Mesenchymal stem cell (in vitro differentiated cells and primary cell): ENCODE results near the gene STARD3.

Source experiments
- DNase-seq: peaks from one replicate; pipeline ENCODE4 v3.0.0-alpha.2; 2013
- H2AFZ ChIP-seq: one replicate; pipeline ENCODE4 v1.6.1; 2013; ENCODE audit warnings: low read depth, mild to moderate bottlenecking, control low read depth, inconsistent platforms, low read length, moderate library complexity
- H2AK5ac ChIP-seq: 2 replicates; pipeline ENCODE4 v1.6.1; 2013; ENCODE audit warnings: low read length, moderate library complexity, mild to moderate bottlenecking, inconsistent platforms; ENCODE audit not compliant: severe bottlenecking
- H2BK120ac ChIP-seq: one replicate; pipeline ENCODE4 v1.6.1; 2013; ENCODE audit warnings: low read depth, mild to moderate bottlenecking, inconsistent platforms, low read length, moderate library complexity
- H2BK12ac ChIP-seq, 2 experiments: one replicate each; pipeline ENCODE4 v1.6.1; 2013; ENCODE audit warnings: inconsistent platforms in 2 of 2, low read length in 2 of 2, mild to moderate bottlenecking in 2 of 2, moderate library complexity in 2 of 2, control low read depth in 1 of 2
- H2BK15ac ChIP-seq: one replicate; pipeline ENCODE4 v1.6.1; 2013; ENCODE audit warnings: mild to moderate bottlenecking, low read depth, inconsistent platforms; ENCODE audit not compliant: poor library complexity, severe bottlenecking
- H2BK5ac ChIP-seq: 2 replicates; pipeline ENCODE4 v1.6.1; 2013; ENCODE audit warnings: low read depth, mild to moderate bottlenecking, low read length, control low read depth, inconsistent platforms; ENCODE audit not compliant: poor library complexity, severe bottlenecking
- H3K14ac ChIP-seq, 2 experiments: one replicate each; pipeline ENCODE4 v1.6.1; 2013; ENCODE audit warnings: inconsistent platforms in 2 of 2, low read length in 2 of 2, control low read depth in 1 of 2, mild to moderate bottlenecking in 1 of 2, moderate library complexity in 1 of 2
- H3K18ac ChIP-seq, 2 experiments: one replicate each; pipeline ENCODE4 v1.6.1; 2013; ENCODE audit warnings: inconsistent platforms in 2 of 2, low read length in 2 of 2, control low read depth in 1 of 2, low read depth in 1 of 2, mild to moderate bottlenecking in 1 of 2
- H3K23ac ChIP-seq, 2 experiments: one replicate each; pipeline ENCODE4 v1.6.1; 2013; ENCODE audit warnings: inconsistent platforms in 2 of 2, low read length in 2 of 2, mild to moderate bottlenecking in 2 of 2, moderate library complexity in 2 of 2, control low read depth in 1 of 2
- H3K27ac ChIP-seq: 2 replicates; pipeline ENCODE4 v1.5.1; 2013; ENCODE audit warnings: mild to moderate bottlenecking, moderate library complexity, low read length, control low read depth, inconsistent platforms; ENCODE audit not compliant: poor library complexity, severe bottlenecking
- H3K27me3 ChIP-seq, 2 experiments: 2 replicates each; pipeline versions ENCODE4 v1.6.1 to v1.7.0; 2013; ENCODE audit warnings: low read length in 2 of 2, mild to moderate bottlenecking in 2 of 2, moderate library complexity in 2 of 2, control low read depth in 1 of 2, inconsistent platforms in 1 of 2; ENCODE audit not compliant: control insufficient read depth in 1 of 2, insufficient read depth in 1 of 2
- H3K36me3 ChIP-seq, 2 experiments: 2 replicates each; pipeline versions ENCODE4 v1.6.1 to v1.7.0; 2013; ENCODE audit warnings: low read length in 2 of 2, control low read depth in 1 of 2, inconsistent platforms in 1 of 2, low read depth in 1 of 2, mild to moderate bottlenecking in 1 of 2; ENCODE audit not compliant: insufficient read depth in 2 of 2, control insufficient read depth in 1 of 2
- H3K4ac ChIP-seq, 2 experiments: one replicate each; pipeline ENCODE4 v1.6.1; 2013; ENCODE audit warnings: inconsistent platforms in 2 of 2, low read length in 2 of 2, mild to moderate bottlenecking in 2 of 2, moderate library complexity in 2 of 2, control low read depth in 1 of 2, low read depth in 1 of 2
- H3K4me1 ChIP-seq: 2 replicates; pipeline ENCODE4 v1.6.1; 2013; ENCODE audit warnings: low read depth, low read length, control low read depth; ENCODE audit not compliant: control insufficient read depth, insufficient read depth
- H3K4me2 ChIP-seq: 2 replicates; pipeline ENCODE4 v1.6.1; 2013; ENCODE audit warnings: low read length, mild to moderate bottlenecking, inconsistent platforms; ENCODE audit not compliant: poor library complexity, severe bottlenecking
- H3K4me3 ChIP-seq, 2 experiments: 2 replicates each; pipeline versions ENCODE4 v1.5.1 to v1.7.0; 2013; ENCODE audit warnings: low read length in 2 of 2, mild to moderate bottlenecking in 2 of 2, control low read depth in 1 of 2, low read depth in 1 of 2; ENCODE audit not compliant: insufficient read depth in 1 of 2
- H3K79me1 ChIP-seq: replicated peaks from 2 replicates; pipeline ENCODE4 v1.6.1; 2013; ENCODE audit warnings: mild to moderate bottlenecking, control low read depth, low read length, inconsistent platforms; ENCODE audit not compliant: poor library complexity, severe bottlenecking
- H3K9ac ChIP-seq: 2 replicates; pipeline ENCODE4 v1.7.0; 2013; ENCODE audit warnings: mild to moderate bottlenecking, low read length, moderate library complexity
- H3K9me3 ChIP-seq: 2 replicates; pipeline ENCODE4 v1.7.0; 2013; ENCODE audit warnings: mild to moderate bottlenecking, low read length; ENCODE audit not compliant: control insufficient read depth
- H4K8ac ChIP-seq: one replicate; pipeline ENCODE4 v1.6.1; 2013; ENCODE audit warnings: inconsistent platforms, mild to moderate bottlenecking, low read length, moderate library complexity
- H4K91ac ChIP-seq: one replicate; pipeline ENCODE4 v1.6.1; 2013; ENCODE audit warnings: mild to moderate bottlenecking, low read length, inconsistent platforms
- WGBS: methylation state at CpG from one replicate; pipeline ENCODE4 v1.1.7; 2013; ENCODE audit warnings: mixed read lengths; 5-methylcytosine and 5-hydroxymethylcytosine counted together

STARD3 gene

GRCh38 chr17:39663688-39664580 lies 27.0 kb downstream of the STARD3 start:
- peaks cover 0 to 39% of the 10 kb centered on the region in 2 experiments for H3K27me3 ChIP-seq
- no peak overlapping the region for H2BK15ac ChIP-seq
- H2AFZ ChIP-seq = no peak overlapping the region
- peak; percentile 58 for DNase-seq
- peaks cover 3% of the 10 kb centered on the region for H3K79me1 ChIP-seq
- no peak overlapping the region for H3K9ac ChIP-seq
- no peaks in the 10 kb centered on the region for H3K9me3 ChIP-seq
- peak overlapping the region; percentile 18 for H4K91ac ChIP-seq
- WGBS = 14% methylated on average over 15 of the region's 17 CpGs
- peaks cover 88% of the 10 kb centered on the region for H3K4me1 ChIP-seq
- peak overlapping the region; percentile 44 for H3K4me2 ChIP-seq
- H2BK5ac ChIP-seq = no peak overlapping the region
- H2AK5ac ChIP-seq = peak overlapping the region; percentile 86
- no peak overlapping the region for H2BK12ac ChIP-seq
- H3K18ac ChIP-seq = no peak overlapping the region
- no peak overlapping the region for H3K4ac ChIP-seq
- peak overlapping the region; percentile 35 for H3K27ac ChIP-seq
- H4K8ac ChIP-seq = peak overlapping the region; percentile 56
- no peak overlapping the region for H3K4me3 ChIP-seq
- H3K36me3 ChIP-seq = peaks cover 31 to 42% of the 10 kb centered on the region in 2 experiments
- peak overlapping the region in 1 of 2 experiments; percentile 47 for H3K14ac ChIP-seq
- no peak overlapping the region for H3K23ac ChIP-seq
- H2BK120ac ChIP-seq = no peak overlapping the region

- Histone ChIP-seq H3K36me3 (peaks cover 28 to 33% of the 10 kb centered on the region in 2 experiments), H2BK12ac (no peak within 1 kb of the TSS), H3K4me1 (peaks cover 87% of the 10 kb centered on the region), H3K79me1 (peaks cover 3% of the 10 kb centered on the region), H3K4me2 (peak within 1 kb of the TSS; percentile 2), H3K9ac (no peak within 1 kb of the TSS), H2BK5ac (no peak within 1 kb of the TSS), H2AK5ac (peak within 1 kb of the TSS; percentile 86), H4K8ac (peak within 1 kb of the TSS; percentile 56), H2BK15ac (no peak within 1 kb of the TSS), H3K9me3 (no peaks in the 10 kb centered on the region), H3K14ac (peak within 1 kb of the TSS in 1 of 2 experiments; percentile 47), H4K91ac (peak within 1 kb of the TSS; percentile 27), H3K4ac (no peak within 1 kb of the TSS), H3K18ac (no peak within 1 kb of the TSS), H2AFZ (no peak within 1 kb of the TSS), H3K4me3 (no peak within 1 kb of the TSS), H3K27me3 (peaks cover 5 to 48% of the 10 kb centered on the region in 2 experiments), H3K23ac (no peak within 1 kb of the TSS), H2BK120ac (no peak within 1 kb of the TSS), H3K27ac (peak within 1 kb of the TSS; percentile 19)
- DNase-seq = no peak
- WGBS = 59% methylated on average over 15 of the region's 15 CpGs
Measured at GRCh38 chr17:39664581-39665561, 27.9 kb downstream of the STARD3 start, which contains the start of gene TCAP. TCAP (plus strand) TSS chr17:39665349; CDS start chr17:39665360, 11 bp downstream.

GRCh38 chr17:39665642-39666224 lies 28.8 kb downstream of the STARD3 start:
- no peak overlapping the region for H4K8ac ChIP-seq
- peaks cover 79% of the 10 kb centered on the region for H3K4me1 ChIP-seq
- H3K14ac ChIP-seq = no peak overlapping the region
- H2AK5ac ChIP-seq = peak overlapping the region; percentile 29
- DNase-seq = no peak
- H3K23ac ChIP-seq = no peak overlapping the region
- H3K79me1 ChIP-seq = peaks cover 3% of the 10 kb centered on the region
- H3K18ac ChIP-seq = no peak overlapping the region
- H2BK5ac ChIP-seq = no peak overlapping the region
- H2BK120ac ChIP-seq = no peak overlapping the region
- 79% methylated on average over 17 of the region's 17 CpGs for WGBS
- peaks cover 5 to 57% of the 10 kb centered on the region in 2 experiments for H3K27me3 ChIP-seq
- no peak overlapping the region for H2BK12ac ChIP-seq
- H3K4me2 ChIP-seq = no peak overlapping the region
- H3K9me3 ChIP-seq = no peaks in the 10 kb centered on the region
- H3K9ac ChIP-seq = no peak overlapping the region
- no peak overlapping the region for H2AFZ ChIP-seq
- no peak overlapping the region for H2BK15ac ChIP-seq
- H3K4me3 ChIP-seq = no peak overlapping the region
- H3K36me3 ChIP-seq = peaks cover 20 to 24% of the 10 kb centered on the region in 2 experiments
- no peak overlapping the region for H3K27ac ChIP-seq
- peak overlapping the region; percentile 27 for H4K91ac ChIP-seq
- no peak overlapping the region for H3K4ac ChIP-seq
